DND-41 (cell line): ENCODE results near the gene PLSCR4.

Source experiments
- ATAC-seq: fragments of 200-7000 bp; cut with Tn5 transposase; 3 replicates; pipeline ENCODE4 v1.9.1; 2021; ENCODE audit warnings: low read depth; ENCODE audit not compliant: insufficient read depth
- DNase-seq: peaks from one replicate; pipeline ENCODE4 v3.0.0-alpha.2; 2020
- H2AFZ ChIP-seq: 2 replicates; pipeline ENCODE4 v1.6.0; 2012; ENCODE audit warnings: low read depth, low read length
- H3K27ac ChIP-seq: 2 replicates; pipeline ENCODE4 v1.5.1; 2012; ENCODE audit warnings: low read length, inconsistent platforms
- H3K27me3 ChIP-seq: fragments of 200-600 bp; sonication (generic); 2 replicates; pipeline ENCODE4 v1.6.0; 2012; ENCODE audit warnings: low read length, mild to moderate bottlenecking, inconsistent platforms; ENCODE audit not compliant: insufficient read depth, poor library complexity
- H3K36me3 ChIP-seq: 2 replicates; pipeline ENCODE4 v1.5.1; 2012; ENCODE audit warnings: low read length, inconsistent platforms; ENCODE audit not compliant: insufficient read depth
- H3K4me1 ChIP-seq: 2 replicates; pipeline ENCODE4 v1.5.1; 2012; ENCODE audit warnings: mild to moderate bottlenecking, low read length; ENCODE audit not compliant: insufficient read depth
- H3K4me2 ChIP-seq: 2 replicates; pipeline ENCODE4 v1.6.0; 2012; ENCODE audit warnings: mild to moderate bottlenecking, moderate library complexity, low read length, inconsistent platforms; ENCODE audit not compliant: insufficient read depth
- H3K4me3 ChIP-seq, 2 experiments: fragments of 200-600 bp in 1 of 2; shearing (Covaris generic) in 1 of 2; 2 replicates each; pipeline ENCODE4 v1.5.1; 2012 to 2016; ENCODE audit warnings: inconsistent platforms in 2 of 2, low read length in 2 of 2, mild to moderate bottlenecking in 2 of 2, low read depth in 1 of 2, moderate library complexity in 1 of 2
- H3K79me2 ChIP-seq: 2 replicates; pipeline ENCODE4 v1.6.0; 2012; ENCODE audit warnings: low read length, inconsistent platforms; ENCODE audit not compliant: insufficient read depth
- H3K9ac ChIP-seq: 2 replicates; pipeline ENCODE4 v1.6.0; 2012; ENCODE audit warnings: low read depth, mild to moderate bottlenecking, inconsistent platforms, low read length, moderate library complexity
- H3K9me3 ChIP-seq: 2 replicates; pipeline ENCODE4 v1.5.1; 2012; ENCODE audit warnings: low read length, moderate library complexity, mild to moderate bottlenecking, inconsistent platforms; ENCODE audit not compliant: insufficient read depth, severe bottlenecking
- H4K20me1 ChIP-seq: 2 replicates; pipeline ENCODE4 v1.6.0; 2012; ENCODE audit warnings: low read length; ENCODE audit not compliant: insufficient read depth
- CTCF ChIP-seq: IDR thresholded peaks from 2 replicates; pipeline ENCODE4 v1.5.1; 2012; ENCODE audit warnings: borderline replicate concordance, low read length, moderate library complexity, mild to moderate bottlenecking; ENCODE audit not compliant: poor library complexity, severe bottlenecking; ENCODE audit errors: extremely low read depth
- EZH2 ChIP-seq: IDR thresholded peaks from 3 replicates; pipeline ENCODE4 v1.6.1; 2012; ENCODE audit warnings: borderline replicate concordance, low read depth, mild to moderate bottlenecking, moderate library complexity, low read length, inconsistent platforms; ENCODE audit not compliant: severe bottlenecking

PLSCR4 gene

GRCh38 chr3:146246526-146246925 is 4.4 kb downstream of the PLSCR4 start:
- DNase-seq (no peak), ATAC-seq (no peak)
- TF ChIP-seq EZH2 = no peak
- no peak for TF ChIP-seq CTCF
- Histone ChIP-seq H3K4me1 (no peaks in the 10 kb centered on the region), H3K36me3 (no peaks in the 10 kb centered on the region), H3K9me3 (no peaks in the 10 kb centered on the region), H2AFZ (no peak overlapping the region), H3K79me2 (no peaks in the 10 kb centered on the region), H3K27ac (no peak overlapping the region), H3K9ac (no peak overlapping the region), H3K27me3 (no peaks in the 10 kb centered on the region), H4K20me1 (no peaks in the 10 kb centered on the region), H3K4me3 (no peak overlapping the region), H3K4me2 (no peak overlapping the region)

GRCh38 chr3:146243559-146243958 is 7.3 kb downstream of the PLSCR4 start:
- H3K4me2 ChIP-seq = no peak overlapping the region
- no peak overlapping the region for H3K27ac ChIP-seq
- no peaks in the 10 kb centered on the region for H3K4me1 ChIP-seq
- no peaks in the 10 kb centered on the region for H3K27me3 ChIP-seq
- H3K36me3 ChIP-seq = no peaks in the 10 kb centered on the region
- DNase-seq (no peak), ATAC-seq (no peak)
- no peaks in the 10 kb centered on the region for H3K79me2 ChIP-seq
- TF ChIP-seq CTCF = no peak
- no peak for TF ChIP-seq EZH2
- H2AFZ ChIP-seq = no peak overlapping the region
- no peak overlapping the region for H3K4me3 ChIP-seq
- no peaks in the 10 kb centered on the region for H3K9me3 ChIP-seq
- H4K20me1 ChIP-seq = no peaks in the 10 kb centered on the region
- no peak overlapping the region for H3K9ac ChIP-seq

- TF ChIP-seq CTCF (no peak), EZH2 (no peak)
Observed at GRCh38 chr3:146241523-146242240, 9.2 kb downstream of the PLSCR4 start.

GRCh38 chr3:146233487-146233886 is 17.4 kb downstream of the PLSCR4 start:
- no peak overlapping the region for H3K27ac ChIP-seq
- H3K4me1 ChIP-seq = no peaks in the 10 kb centered on the region
- no peaks in the 10 kb centered on the region for H3K27me3 ChIP-seq
- DNase-seq (no peak), ATAC-seq (no peak)
- TF ChIP-seq CTCF (no peak), EZH2 (no peak)
- no peak overlapping the region for H3K4me3 ChIP-seq
- no peaks in the 10 kb centered on the region for H4K20me1 ChIP-seq
- no peak overlapping the region for H2AFZ ChIP-seq
- H3K4me2 ChIP-seq = no peak overlapping the region
- H3K36me3 ChIP-seq = no peaks in the 10 kb centered on the region
- peaks cover 2% of the 10 kb centered on the region for H3K9me3 ChIP-seq
- no peak overlapping the region for H3K9ac ChIP-seq
- H3K79me2 ChIP-seq = no peaks in the 10 kb centered on the region

More at GRCh38 chr3:146241523-146242240, 9.2 kb downstream of the PLSCR4 start:
- ATAC-seq (no peak), DNase-seq (no peak)
- Histone ChIP-seq H3K9me3 (no peaks in the 10 kb centered on the region), H3K27me3 (no peaks in the 10 kb centered on the region), H4K20me1 (no peaks in the 10 kb centered on the region), H3K36me3 (no peaks in the 10 kb centered on the region), H3K9ac (no peak overlapping the region), H3K4me1 (no peaks in the 10 kb centered on the region), H2AFZ (no peak overlapping the region), H3K27ac (no peak overlapping the region), H3K4me3 (no peak overlapping the region), H3K79me2 (no peaks in the 10 kb centered on the region), H3K4me2 (no peak overlapping the region)
